Parathyroid adenoma (tissue), 2 donors: Measurements from ENCODE around the gene PNPO.

Experiments used
- H2AFZ ChIP-seq: fragments of 300-600 bp; sonication (generic); one replicate; pipeline ENCODE4 v1.7.0; 2017; ENCODE audit warnings: antibody characterized with exemption, mild to moderate bottlenecking
- H3K27ac ChIP-seq: fragments of 300-600 bp; sonication (generic); one replicate; pipeline ENCODE4 v1.7.0; 2017
- H3K27me3 ChIP-seq: fragments of 300-600 bp; sonication (generic); one replicate; pipeline ENCODE4 v1.7.0; 2017; ENCODE audit warnings: low read length; ENCODE audit not compliant: control insufficient read depth, insufficient read depth
- H3K36me3 ChIP-seq: fragments of 300-600 bp; sonication (generic); one replicate; pipeline ENCODE4 v1.7.0; 2017; ENCODE audit warnings: low read length; ENCODE audit not compliant: control insufficient read depth, insufficient read depth
- H3K4me1 ChIP-seq: fragments of 300-600 bp; sonication (generic); one replicate; pipeline ENCODE4 v1.7.0; 2017; ENCODE audit warnings: control low read depth
- H3K4me2 ChIP-seq: fragments of 300-600 bp; sonication (generic); one replicate; pipeline ENCODE4 v1.7.0; 2017; ENCODE audit warnings: low read length
- H3K4me3 ChIP-seq: fragments of 300-600 bp; sonication (generic); one replicate; pipeline ENCODE4 v1.7.0; 2017; ENCODE audit warnings: low read depth, low read length
- H3K79me2 ChIP-seq: fragments of 300-600 bp; sonication (generic); one replicate; pipeline ENCODE4 v1.7.0; 2017; ENCODE audit warnings: control low read depth
- H3K9ac ChIP-seq: fragments of 300-600 bp; sonication (generic); one replicate; pipeline ENCODE4 v1.7.0; 2017; ENCODE audit warnings: mild to moderate bottlenecking
- H3K9me3 ChIP-seq: fragments of 300-600 bp; sonication (generic); one replicate; pipeline ENCODE4 v1.7.0; 2017; ENCODE audit warnings: low read length; ENCODE audit not compliant: control insufficient read depth
- CTCF ChIP-seq: fragments of 300-600 bp; sonication (generic); IDR thresholded peaks from one replicate; pipeline ENCODE4 v1.7.0; 2017; ENCODE audit warnings: antibody characterized with exemption, mild to moderate bottlenecking
- donor health status: primary hyperparathyroidism.

PNPO gene

GRCh38 chr17:47913050-47913449 is 28.3 kb upstream of the PNPO start:
- Histone ChIP-seq H3K36me3 (no peaks in the 10 kb centered on the region), H2AFZ (no peak overlapping the region), H3K4me1 (no peaks in the 10 kb centered on the region), H3K79me2 (peaks cover 17% of the 10 kb centered on the region), H3K4me3 (no peak overlapping the region), H3K4me2 (no peak overlapping the region), H3K27me3 (no peaks in the 10 kb centered on the region), H3K27ac (no peak overlapping the region), H3K9ac (no peak overlapping the region), H3K9me3 (no peaks in the 10 kb centered on the region)
- no peak for TF ChIP-seq CTCF

- Histone ChIP-seq H3K27me3 (no peaks in the 10 kb centered on the region), H3K9ac (no peak overlapping the region), H3K36me3 (no peaks in the 10 kb centered on the region), H3K79me2 (peaks cover 14% of the 10 kb centered on the region), H3K4me2 (no peak overlapping the region), H3K9me3 (no peaks in the 10 kb centered on the region), H2AFZ (no peak overlapping the region), H3K27ac (no peak overlapping the region), H3K4me3 (no peak overlapping the region), H3K4me1 (no peaks in the 10 kb centered on the region)
- TF ChIP-seq CTCF, result no peak
These were observed 26.9 kb upstream of the PNPO start for GRCh38 chr17:47914306-47914948.

GRCh38 chr17:47915776-47916398 is 25.5 kb upstream of the PNPO start:
- Histone ChIP-seq H3K36me3 (no peaks in the 10 kb centered on the region), H3K27me3 (no peaks in the 10 kb centered on the region), H3K27ac (no peak overlapping the region), H3K4me1 (no peaks in the 10 kb centered on the region), H3K79me2 (peaks cover 4% of the 10 kb centered on the region), H3K9me3 (no peaks in the 10 kb centered on the region), H3K4me3 (no peak overlapping the region), H3K9ac (no peak overlapping the region), H2AFZ (no peak overlapping the region), H3K4me2 (no peak overlapping the region)
- no peak for TF ChIP-seq CTCF

- peaks cover 4% of the 10 kb centered on the region for H3K79me2 ChIP-seq
- no peak overlapping the region for H3K4me2 ChIP-seq
- no peak overlapping the region for H3K4me3 ChIP-seq
- no peak overlapping the region for H3K27ac ChIP-seq
- no peaks in the 10 kb centered on the region for H3K9me3 ChIP-seq
- H3K9ac ChIP-seq, result no peak overlapping the region
- no peaks in the 10 kb centered on the region for H3K36me3 ChIP-seq
- H2AFZ ChIP-seq, result no peak overlapping the region
- no peaks in the 10 kb centered on the region for H3K4me1 ChIP-seq
- TF ChIP-seq CTCF, result no peak
- no peaks in the 10 kb centered on the region for H3K27me3 ChIP-seq
These were observed 24.7 kb upstream of the PNPO start for GRCh38 chr17:47916489-47917208.
